ENCODE data around the gene ZBTB3.
A peak's percentile ranks its signal among the peaks of the same experiment; 100 is the strongest.
"Not testable (repeated sequence)": the region's sequence is repeated elsewhere in the genome, so short reads cannot be mapped to it uniquely, and the experiment has no call there.

The ZBTB3 gene

DNA sequence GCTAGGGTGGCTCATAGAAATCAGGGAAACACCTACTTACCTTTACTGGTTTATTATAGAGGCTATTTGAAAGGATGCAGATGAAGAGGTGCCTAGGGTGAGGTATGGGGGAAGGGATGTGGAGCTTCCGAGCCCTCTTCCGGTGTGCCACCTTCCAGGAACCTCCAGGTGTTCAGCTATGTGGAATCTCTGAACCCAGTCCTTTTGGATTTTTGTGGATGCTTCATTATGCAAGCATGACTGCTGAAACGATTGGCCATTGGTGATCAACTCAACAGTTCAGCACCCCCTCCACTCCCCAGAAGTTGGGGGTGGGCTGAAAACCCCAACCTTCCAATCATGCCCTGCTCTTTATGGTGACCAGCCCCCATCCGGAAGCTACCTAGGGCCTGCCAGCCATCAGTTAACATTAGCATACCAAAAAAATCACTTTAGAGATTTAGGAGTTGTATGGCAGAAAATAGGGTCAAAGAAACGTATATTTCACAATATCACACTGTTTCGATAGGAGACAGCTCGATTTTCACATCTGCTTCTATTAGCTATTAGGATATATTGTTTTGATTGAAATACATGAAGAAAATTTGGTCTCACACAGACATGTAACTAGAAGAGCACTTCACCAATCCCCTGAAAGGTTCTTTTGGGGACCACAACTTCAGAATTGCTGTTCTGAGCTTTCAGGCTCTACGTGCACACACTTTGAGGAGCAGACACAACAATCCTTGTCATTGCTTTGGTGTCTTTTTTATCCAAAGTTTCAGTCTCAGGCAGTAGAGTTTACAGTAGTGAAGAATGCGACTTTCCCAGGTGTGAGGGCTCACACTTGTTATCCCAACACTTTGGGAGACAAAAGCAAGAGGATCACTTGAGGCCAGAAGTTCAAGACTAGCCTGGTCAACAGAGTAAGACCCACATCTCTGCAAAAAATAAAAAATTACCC is 4.2 kb upstream of the ZBTB3 start:
- DNase-seq (ENCODE audit: low read depth in 3 of 3): no peak

DNA sequence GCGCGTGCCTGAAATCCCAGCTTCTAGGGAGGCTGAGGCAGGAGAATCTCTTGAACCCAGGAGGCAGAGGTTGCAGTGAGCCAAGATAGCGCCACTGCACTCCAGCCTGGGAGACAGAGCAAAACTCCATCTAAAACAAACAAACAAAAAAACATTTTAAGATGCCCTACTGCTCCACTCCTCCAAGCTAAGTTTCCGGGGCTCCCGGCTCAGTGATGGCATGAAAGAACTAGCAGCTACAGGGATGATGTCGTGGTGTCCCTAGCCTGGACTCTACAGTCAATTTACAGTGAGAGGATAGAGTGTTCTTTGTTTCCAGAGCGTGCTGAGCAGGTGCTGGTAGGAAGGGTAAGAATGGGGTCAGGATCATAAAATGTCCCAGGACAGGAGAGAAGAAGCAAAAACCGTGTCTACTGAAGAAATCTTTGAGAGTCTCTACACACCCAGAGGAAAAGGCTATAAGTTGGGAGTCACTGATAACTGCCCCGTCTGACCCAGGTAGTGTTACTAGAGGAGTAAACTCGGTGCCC is 1.2 kb upstream of the ZBTB3 start:
- DNase-seq (ENCODE audit: low read depth in 3 of 3): no peak

DNA sequence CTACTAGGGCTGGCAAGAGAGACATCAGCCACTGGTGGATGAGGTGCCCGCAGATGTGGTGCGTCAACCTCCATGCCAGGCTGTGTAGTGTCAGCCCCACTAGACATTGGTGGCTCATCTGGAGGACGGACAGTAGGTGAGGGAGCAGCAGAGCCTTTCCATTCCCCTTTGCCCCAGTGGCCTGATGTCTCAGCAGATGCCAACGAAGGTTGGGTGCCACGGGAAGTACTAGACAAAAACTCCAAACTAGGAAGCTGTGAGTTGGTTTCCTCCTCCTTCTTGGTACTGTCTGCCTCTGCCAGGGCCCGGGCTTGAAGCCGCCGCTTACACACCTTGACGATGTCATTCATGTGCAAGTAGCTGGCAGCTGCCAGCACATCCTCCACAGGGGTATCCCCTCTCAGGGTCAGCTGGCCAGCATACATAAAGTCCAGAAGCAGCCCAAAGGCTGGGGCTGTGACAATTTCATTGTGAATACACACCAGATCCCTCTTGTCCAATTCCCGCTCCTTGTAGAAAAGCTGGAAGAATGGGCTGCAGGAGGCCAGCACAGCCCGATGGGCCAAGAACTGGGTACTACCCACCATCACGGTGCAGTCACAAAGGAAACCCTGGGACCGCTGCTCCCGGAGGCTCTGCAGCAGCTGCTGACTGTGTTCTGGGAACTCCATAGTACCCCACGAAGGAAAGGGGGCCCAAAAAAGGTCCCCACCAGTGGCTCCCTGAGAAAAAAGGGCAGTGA is 795 bp downstream of the ZBTB3 start:
- no peak for DNase-seq (ENCODE audit: low read depth in 3 of 3)

DNA sequence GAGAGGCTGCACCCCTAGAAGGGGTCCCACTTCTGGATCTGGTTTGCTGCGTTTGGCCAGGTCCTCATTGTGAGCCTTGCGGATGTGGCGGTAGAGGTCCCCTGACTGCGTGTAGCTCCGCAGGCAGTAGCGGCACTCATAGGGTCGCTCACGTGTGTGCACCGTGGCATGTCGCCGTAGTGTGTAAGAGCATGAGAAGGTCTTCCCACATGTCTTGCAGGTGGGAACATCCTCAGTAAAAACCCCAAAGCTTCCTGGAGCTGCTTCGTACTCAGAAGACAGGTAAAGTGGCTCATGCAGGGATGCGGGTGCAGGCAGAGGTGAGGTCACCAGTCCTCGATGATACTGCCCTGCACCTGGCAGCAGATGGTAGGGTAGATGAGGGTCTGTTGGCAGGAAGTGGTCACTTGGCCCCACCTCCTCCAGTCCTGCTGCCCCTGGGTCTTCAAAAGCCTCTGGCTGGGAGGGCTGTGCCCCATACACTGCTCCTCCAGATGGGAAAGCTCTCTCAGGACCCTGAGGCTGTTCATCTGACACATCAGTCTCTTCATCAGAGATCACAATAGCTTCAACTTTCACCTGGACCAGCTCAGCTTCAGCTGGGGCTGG is 1.7 kb downstream of the ZBTB3 start:
- no peak for DNase-seq (ENCODE audit: low read depth in 3 of 3)

DNA sequence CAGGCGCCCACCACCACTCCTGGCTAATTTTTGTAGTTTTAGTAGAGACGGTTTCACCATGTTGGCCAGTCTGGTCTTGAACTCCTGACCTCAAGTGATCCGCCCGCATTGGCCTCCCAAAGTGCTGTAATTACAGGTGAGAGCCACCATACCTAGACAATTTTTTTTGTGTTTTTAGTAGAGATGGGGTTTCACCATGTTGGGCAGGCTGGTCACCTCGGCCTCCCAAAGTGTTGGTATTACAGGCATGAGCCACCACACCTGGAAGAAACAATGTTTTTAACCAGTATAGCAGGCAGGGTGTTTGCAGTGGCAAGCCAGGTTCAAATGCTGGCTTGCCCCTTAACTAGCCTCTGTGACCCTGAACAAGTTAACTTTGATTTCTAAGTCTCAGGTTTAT is 4.0 kb downstream of the ZBTB3 start:
- DNase-seq (ENCODE audit: low read depth in 3 of 3): not testable (repeated sequence)

DNA sequence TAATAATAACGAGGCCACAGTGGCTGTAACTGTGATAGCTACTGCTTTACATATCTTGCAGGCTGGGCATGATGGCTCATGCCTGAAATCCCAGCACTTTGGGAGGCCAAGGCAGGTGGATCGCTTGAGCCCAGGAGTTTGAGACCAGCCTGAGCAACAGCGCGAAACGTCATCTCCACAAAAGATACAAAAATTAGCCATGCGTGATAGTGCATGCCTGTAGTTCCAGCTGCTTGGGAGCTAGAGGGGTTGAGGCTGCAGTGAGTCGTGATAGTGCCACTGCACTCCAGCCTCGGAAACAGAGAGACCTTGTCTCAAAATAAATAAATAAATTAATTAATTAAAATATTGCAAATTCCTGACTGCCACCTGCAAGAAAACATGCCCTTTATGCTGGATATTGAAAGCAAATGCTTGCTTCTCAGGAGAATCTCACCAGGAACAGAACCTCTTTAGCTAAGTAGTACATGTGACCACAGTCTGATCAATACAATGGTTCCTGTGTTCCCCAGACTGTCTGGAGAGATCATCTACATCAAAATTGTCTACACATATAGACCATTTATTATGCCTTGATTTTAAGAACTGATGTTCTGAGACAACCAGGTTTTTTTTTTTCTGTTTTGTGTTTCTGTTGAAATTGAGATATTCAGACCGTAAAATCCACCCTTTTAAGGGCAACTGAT is 6.3 kb downstream of the ZBTB3 start:
- no peak for DNase-seq (ENCODE audit: low read depth in 3 of 3)

DNA sequence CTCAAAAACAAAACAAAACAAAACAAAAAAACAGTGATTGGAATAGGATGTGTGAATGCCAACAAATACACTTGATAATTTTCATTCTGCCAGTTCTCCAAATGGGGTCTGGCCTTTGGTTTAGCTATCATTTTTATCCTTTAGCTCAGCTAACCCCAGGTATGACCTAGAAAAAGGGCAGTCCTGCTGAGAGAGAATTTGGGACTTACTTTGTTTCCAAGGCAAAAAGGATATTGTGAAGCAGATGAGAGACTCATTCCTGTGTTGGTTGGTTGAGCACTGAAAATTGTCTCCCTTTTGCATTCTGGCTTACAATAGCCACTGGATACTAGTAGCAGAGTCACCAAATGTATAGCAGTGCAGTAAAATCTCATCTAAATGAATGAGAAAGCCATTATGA is 16.8 kb downstream of the ZBTB3 start:
- DNase-seq (ENCODE audit: low read depth in 3 of 3): no peak

DNA sequence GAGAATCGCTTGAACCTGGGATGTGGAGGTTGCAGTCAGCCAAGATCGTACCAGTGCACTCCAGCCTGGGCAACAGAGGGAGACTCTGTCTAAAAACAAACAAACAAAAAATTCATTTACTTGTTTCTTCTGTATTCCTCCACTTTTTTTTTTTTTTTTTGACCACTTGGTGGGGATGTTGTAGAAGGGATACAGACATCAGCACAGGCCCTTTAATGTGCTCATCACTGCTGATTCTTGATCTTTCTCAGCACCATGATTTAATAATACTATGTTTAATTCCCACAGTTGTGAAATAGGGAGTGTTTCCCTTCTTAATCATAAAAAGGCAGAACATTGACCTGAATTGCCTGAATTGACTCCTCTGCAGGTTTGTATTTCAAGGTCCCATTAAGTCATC is 21.1 kb downstream of the ZBTB3 start:
- DNase-seq (ENCODE audit: low read depth in 3 of 3): no peak

DNA sequence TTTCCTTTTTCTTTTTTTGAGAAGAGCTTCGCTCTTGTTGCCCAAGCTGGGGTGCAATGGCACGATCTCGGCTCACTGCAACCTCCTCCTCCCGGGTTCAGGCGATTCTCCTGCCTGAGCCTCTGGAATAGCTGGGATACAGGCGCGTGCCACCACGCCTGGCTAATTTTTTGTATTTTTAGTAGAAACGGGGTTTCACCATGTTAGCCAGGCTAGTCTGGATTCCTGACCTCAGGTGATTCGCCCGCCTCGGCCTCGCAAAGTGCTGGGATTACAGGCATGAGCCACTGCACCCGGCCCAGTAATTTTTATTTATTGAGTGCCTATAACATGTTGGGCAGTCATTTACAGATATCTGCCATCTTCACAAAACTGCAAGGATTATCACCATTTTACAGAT is 23.9 kb downstream of the ZBTB3 start:
- not testable (repeated sequence) for DNase-seq (ENCODE audit: low read depth in 3 of 3)

DNA sequence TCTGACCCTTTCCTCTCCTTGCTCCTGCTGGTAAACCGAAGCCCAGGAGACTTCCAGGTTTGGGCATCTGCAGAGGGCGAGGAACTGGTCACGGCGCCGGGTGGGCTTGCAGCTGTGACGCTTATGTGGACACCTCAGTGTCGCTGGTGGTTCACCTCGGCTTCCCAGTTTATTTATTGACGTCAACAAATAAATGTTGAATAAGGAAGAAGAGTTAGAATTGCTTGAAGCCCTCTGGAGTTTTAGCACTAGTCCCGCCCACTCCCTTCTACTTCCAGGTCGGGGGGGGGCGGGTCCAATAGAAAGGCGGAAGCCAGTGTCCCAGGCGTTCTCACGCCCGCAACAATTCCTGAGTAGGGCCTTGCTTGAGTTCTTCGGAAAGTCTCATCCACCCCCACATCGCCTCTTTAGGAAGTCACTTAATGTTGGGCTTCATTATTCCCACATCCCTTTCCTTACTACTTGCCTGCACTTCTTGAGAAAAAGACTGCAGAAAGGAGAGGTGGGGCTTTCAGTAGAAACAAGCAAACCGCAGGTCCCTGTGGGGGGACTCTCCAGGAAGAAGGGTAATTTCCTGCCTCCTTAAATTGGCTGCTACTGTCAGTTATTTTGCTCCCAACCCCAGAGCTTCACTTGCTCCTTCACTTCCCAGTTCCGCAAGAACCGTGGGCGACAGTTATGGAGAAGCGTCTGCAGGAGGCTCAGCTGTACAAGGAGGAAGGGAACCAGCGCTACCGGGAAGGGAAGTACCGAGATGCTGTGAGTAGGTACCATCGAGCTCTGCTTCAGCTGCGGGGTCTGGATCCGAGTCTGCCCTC is 25.6 kb downstream of the ZBTB3 start, which contains the start of gene TTC9C:
TTC9C (plus strand) TSS at position 316 of the 818 bp plus-strand sequence; CDS start at position 679, 363 bp downstream.
- DNase-seq (ENCODE audit: low read depth in 3 of 3): peak; percentile 67 to 84 (median 73)

DNA sequence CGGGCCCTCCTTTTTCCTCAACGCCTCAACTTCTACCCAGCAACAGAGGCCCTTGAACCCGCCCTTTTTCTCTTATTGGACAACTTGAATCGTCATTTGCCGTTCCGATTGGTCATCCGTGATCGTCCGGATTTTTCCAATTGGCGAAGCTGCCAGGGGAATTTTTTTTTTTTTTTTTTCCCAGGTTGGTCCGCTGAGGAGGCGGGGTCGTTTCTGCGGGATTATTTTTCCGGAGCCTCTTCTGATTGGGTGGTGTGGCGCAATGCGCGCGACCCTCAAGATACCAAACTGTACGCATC is 26.1 kb downstream of the ZBTB3 start:
- DNase-seq (ENCODE audit: low read depth in 3 of 3): peak; percentile 73 to 79 (median 78)

DNA sequence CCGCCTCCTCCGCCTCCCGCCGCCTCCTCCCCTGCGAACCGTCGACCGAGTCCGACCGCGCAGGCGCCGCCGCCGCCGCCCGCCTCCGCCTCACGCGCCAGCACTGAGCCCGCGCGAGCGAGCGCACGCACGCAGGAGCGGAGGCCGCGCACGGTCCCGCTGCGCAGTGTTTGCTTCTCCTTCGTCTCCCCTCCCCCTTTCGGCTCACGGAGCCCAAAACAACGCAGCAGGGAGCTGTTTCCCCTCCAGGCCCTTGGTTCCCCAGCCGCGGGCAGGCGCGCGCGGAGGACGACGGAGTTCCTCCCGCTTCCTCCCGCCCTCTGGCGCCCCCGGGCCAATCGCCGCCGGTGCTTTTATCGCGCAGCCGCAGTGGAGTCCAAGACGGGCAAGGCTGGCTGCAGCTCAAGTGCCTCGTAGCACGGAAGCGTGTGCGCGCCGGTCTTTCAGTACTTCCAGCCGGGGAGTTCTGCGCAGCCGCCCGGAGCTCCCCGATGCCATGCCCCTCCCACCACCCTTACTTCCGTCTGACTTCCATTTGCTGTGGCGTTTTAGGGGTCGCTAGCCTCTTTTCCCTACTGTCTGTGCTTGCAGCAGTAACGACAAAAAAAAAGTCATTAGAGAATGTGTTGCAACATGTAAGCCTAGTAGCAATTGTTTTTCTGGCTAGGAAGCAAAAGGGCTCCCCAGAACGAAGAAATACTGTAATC is 26.6 kb downstream of the ZBTB3 start, which contains the start of gene HNRNPUL2:
HNRNPUL2 (minus strand) TSS at position 293 of the 707 bp plus-strand sequence. CDS start 301 bp downstream, outside the sequence.
- peak; percentile 96 to 98 (median 98) for DNase-seq (ENCODE audit: low read depth in 3 of 3)

DNA sequence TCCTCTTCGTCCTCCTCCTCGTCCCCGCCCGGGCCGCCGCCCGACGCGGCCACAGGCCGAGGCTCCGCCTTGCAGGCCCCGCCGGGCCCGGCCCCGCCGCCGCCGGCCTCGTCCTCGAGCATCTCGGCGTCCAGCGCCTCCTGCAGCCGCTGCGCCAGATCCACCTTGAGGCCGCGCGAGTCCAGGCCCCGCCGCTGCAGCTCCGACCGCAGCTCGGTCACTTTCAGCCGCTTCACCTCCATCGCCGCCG is 27.1 kb downstream of the ZBTB3 start:
- no peak for DNase-seq (ENCODE audit: low read depth in 3 of 3)

DNA sequence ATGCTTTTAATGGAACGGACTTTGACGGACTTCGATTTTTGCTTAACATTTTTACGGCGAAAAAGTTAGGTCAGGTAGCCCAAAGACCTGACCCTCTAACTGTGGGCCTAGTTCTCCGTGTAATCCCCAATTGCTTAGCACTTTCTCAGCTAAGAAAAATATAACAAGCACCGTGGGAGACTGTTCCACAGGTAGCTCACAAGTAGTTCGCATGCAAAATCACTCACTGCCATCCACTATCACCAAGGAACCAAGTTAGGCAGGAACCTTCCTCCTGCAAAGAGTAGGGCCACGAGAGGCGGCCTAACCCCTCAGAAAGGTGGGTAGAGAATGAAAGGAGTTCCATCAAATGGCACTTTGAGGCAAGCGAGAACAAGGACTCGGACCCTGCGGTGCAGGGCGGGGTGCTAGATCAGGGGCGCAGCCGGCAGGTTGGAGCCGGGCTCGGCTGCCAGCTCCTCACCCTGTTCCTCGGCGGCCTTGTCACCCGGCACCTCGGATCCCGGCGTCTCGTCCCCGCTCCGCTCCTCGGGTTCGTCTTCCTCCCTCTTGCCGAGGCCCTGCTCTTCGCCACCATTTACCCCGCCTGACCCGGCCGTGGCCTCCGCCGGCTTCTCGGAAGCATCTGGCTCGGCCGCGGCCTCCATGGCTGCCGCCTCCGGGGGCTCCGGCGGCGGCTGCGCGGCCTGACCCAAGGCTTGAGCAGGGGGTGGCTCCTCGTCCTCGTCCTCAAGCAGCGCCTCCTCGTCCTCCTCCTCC is 27.6 kb downstream of the ZBTB3 start:
- DNase-seq (ENCODE audit: low read depth in 3 of 3): no peak

DNA sequence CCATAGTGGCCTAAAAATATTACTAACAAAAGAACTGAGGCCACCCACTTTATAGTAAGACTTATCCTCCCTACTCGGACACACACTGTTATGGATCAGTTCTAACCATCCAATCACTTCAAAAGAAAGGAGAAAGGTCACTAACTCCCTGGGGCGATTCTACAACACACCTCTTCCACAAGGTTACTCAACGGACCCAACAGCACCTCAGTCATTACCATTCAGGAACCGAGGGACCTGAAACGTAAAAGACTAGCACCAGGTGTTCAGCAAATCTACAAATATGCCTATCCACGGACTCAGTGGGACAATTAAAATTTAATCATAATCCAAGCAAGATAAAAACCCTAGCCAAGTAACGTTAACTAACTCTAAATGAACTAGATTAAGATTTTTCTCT is 28.3 kb downstream of the ZBTB3 start:
- no peak for DNase-seq (ENCODE audit: low read depth in 3 of 3)

DNA sequence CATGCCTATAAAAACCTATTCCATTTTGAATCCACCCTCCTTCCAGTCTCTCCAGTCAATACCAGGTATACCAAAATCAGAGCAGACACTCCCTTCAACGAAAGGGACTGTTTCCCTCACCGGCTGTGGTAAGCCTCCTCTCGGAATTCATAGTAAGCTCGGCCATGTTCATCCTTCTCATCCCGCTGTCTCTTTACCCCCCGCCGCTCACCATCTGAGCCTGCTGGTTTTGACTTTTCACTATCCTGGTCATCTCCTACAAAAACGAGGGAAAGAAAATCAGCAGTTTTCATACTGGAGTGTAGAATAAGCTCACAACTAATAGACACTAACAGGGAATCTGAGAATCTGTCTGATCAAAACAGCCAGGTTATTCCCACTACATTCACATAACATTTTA is 29.8 kb downstream of the ZBTB3 start:
- DNase-seq (ENCODE audit: low read depth in 3 of 3): no peak

DNA sequence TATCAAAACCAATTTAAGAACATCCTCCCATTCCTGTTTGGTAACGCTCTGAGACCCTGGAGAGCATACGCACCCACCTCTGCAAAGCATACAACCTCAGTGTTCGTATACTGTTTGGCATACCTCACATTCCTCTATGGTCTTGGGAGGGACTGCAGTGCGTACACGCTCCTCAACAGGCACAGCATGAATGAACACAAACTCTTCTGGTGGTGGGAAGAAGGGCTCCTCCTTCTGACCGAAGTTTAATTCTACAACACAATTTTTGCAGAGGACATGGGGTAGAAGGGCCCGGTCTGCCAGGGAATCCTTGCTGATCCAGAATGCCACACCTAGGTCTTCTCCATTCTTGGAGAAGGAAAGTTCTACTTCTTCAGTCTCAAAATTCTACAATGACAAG is 32.0 kb downstream of the ZBTB3 start:
- no peak for DNase-seq (ENCODE audit: low read depth in 3 of 3)

DNA sequence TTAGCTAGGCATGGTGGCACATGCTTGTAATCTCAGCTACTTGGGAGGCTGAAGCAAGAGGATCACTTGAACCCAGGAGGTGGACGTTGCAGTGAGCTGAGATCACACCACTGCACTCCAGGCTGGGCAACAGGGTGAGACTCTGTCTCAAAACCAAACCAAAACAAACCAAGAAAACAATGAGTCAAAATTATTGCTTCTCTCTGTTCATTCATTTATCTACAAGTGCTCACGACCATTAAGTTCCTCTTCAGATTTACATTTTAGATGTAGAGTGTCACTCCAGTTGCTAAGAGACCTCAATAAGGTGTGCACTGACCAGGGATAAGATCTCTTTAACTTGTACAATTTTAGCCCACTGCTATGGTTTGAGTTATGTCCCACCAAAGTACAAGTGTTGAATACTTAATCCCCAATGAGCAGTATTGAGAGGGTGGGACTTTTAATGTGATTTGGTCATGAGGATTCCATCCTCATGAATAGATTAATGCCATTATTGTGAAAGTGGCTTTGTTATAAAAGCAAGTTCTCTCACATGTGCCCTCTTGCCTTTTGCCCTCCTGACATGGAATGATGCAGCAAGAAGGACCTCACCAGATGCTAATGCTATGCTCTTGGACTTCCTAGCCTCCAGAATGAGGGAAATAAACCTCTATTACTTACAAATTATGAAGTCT is 34.5 kb downstream of the ZBTB3 start:
- DNase-seq (ENCODE audit: low read depth in 3 of 3): no peak

DNA sequence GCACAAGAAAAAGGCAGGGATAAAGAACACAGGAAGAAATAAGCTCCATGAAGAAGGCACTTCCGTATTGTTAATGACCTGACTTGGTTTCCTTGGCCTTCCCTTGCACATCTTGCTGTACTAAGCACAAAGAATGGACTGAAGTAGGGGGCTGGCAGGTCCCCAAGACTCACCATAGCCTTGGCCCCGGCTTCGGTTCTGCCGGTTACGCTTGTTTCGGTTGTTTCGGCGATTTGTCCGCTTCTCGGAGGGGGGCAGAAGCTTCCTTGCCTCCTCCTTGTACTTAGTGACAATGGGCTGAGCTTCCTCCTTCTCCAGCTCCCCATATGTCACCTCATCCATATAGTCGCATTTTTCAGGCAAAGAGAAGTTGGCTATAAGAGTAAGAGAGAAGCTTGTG is 37.1 kb downstream of the ZBTB3 start:
- DNase-seq (ENCODE audit: low read depth in 3 of 3): no peak

All from stimulated activated CD4-positive, alpha-beta T cell treated with anti-CD3 and anti-CD28 coated beads, TNF-alpha, amount 100 ng/mL, for 24 hours (primary cell).